ENCODE data around the gene RGS19.

RGS19 gene

GRCh38 chr20:64065062-64065973 lies 14.0 kb downstream of the RGS19 start:
- no peak for DNase-seq

- peak in 1 of 56 donors; percentile 24 for DNase-seq
These were observed 15.1 kb downstream of the RGS19 start for GRCh38 chr20:64064145-64064698.

- DNase-seq, result peak in 28 of 56 donors; percentile 8 to 48 (median 30)
These were observed 15.8 kb downstream of the RGS19 start for GRCh38 chr20:64063389-64064144.

- peak; percentile 74 to 99 (median 96) for DNase-seq
These were observed 16.5 kb downstream of the RGS19 start, which contains the start of gene TCEA2 for GRCh38 chr20:64062596-64063388. TCEA2 (plus strand) TSS chr20:64063198; CDS start chr20:64063313, 115 bp downstream.

GRCh38 chr20:64062276-64062595 lies 17.1 kb downstream of the RGS19 start:
- peak in 7 of 56 donors; percentile 19 to 57 (median 40) for DNase-seq

GRCh38 chr20:64058536-64058935 lies 20.8 kb downstream of the RGS19 start:
- peak in 3 of 56 donors; percentile 15 to 30 (median 21) for DNase-seq

GRCh38 chr20:64057628-64058498 lies 21.5 kb downstream of the RGS19 start:
- peak in 38 of 56 donors; percentile 6 to 72 (median 23) for DNase-seq

GRCh38 chr20:64056889-64057627 lies 22.3 kb downstream of the RGS19 start:
- DNase-seq, result no peak

- DNase-seq, result no peak
These were observed 22.8 kb downstream of the RGS19 start for GRCh38 chr20:64056639-64056888.

- DNase-seq, result no peak
These were observed 23.3 kb downstream of the RGS19 start for GRCh38 chr20:64055893-64056638.

GRCh38 chr20:64055396-64055892 lies 23.9 kb downstream of the RGS19 start:
- DNase-seq, result no peak

- peak in 1 of 56 donors; percentile 21 for DNase-seq
These were observed 25.3 kb downstream of the RGS19 start for GRCh38 chr20:64053841-64054661.

GRCh38 chr20:64052987-64053840 lies 26.1 kb downstream of the RGS19 start:
- no peak for DNase-seq

GRCh38 chr20:64052326-64052722 lies 27.0 kb downstream of the RGS19 start:
- DNase-seq, result no peak

GRCh38 chr20:64051561-64052325 lies 27.6 kb downstream of the RGS19 start:
- DNase-seq, result no peak

- no peak for DNase-seq
These were observed 28.3 kb downstream of the RGS19 start for GRCh38 chr20:64051033-64051452.

Measured in nucleus accumbens (tissue), 56 donors.